Gastrocnemius medialis (tissue), 4 donors: ENCODE measurements around the gene CXCR5. TPM values are rescaled to one million over a fixed set of nuclear protein-coding genes. Genes with fewer than 3 reads are reported as not detected.
A peak's percentile ranks its signal among the peaks of the same experiment; 100 is the strongest.

Experiments
- ATAC-seq, 2 donors: fragments of 150-250 bp; one replicate each; pipeline ENCODE4 v1.9.1; 2016
- DNase-seq, 2 donors: peaks; one replicate each; pipeline ENCODE4 v3.0.0-alpha.2; 2019
- H3K27ac ChIP-seq, 4 donors: fragments of 200-600 bp; sonication (generic); 1 replicate in 1 of 4; 2 replicates in 3 of 4; pipeline ENCODE4 v1.5.1; 2016 to 2018; ENCODE audit warnings: mild to moderate bottlenecking in 2 of 4, moderate library complexity in 1 of 4
- H3K27me3 ChIP-seq, 3 donors: fragments of 200-600 bp; sonication (generic) in 2 of 3; 1 replicate in 1 of 3; 2 replicates in 2 of 3; pipeline versions ENCODE4 v1.5.1 to v1.6.0; 2016 to 2019; ENCODE audit warnings: mild to moderate bottlenecking in 1 of 3, moderate library complexity in 1 of 3
- H3K36me3 ChIP-seq, 2 donors: fragments of 200-600 bp; sonication (generic) in 1 of 2; one replicate each; pipeline ENCODE4 v1.5.1; 2017 to 2018
- H3K4me1 ChIP-seq, 2 donors: fragments of 200-600 bp; sonication (generic) in 1 of 2; one replicate each; pipeline ENCODE4 v1.5.1; 2016 to 2017; ENCODE audit warnings: mild to moderate bottlenecking in 2 of 2
- H3K4me3 ChIP-seq, 4 donors: fragments of 200-600 bp; sonication (generic) in 3 of 4; 1 replicate in 1 of 4; 2 replicates in 3 of 4; pipeline ENCODE4 v1.5.1; 2016 to 2019; ENCODE audit warnings: mild to moderate bottlenecking in 2 of 4
- H3K9me3 ChIP-seq, 3 donors: fragments of 200-600 bp; sonication (generic) in 2 of 3; 1 replicate in 1 of 3; 2 replicates in 2 of 3; pipeline ENCODE4 v1.5.1; 2016 to 2019
- CTCF ChIP-seq, 5 experiments: fragments of 450-650 bp in 3 of 5; fragments of 200-600 bp in 2 of 5; sonication (generic) in 2 of 5; IDR thresholded peaks in 4 of 5; conservative IDR thresholded peaks in 1 of 5; 1 replicate in 4 of 5; 2 replicates in 1 of 5; pipeline ENCODE4 v1.5.1; 2016 to 2019; ENCODE audit warnings: antibody characterized with exemption in 5 of 5, mild to moderate bottlenecking in 3 of 5, moderate library complexity in 3 of 5
- POLR2A ChIP-seq, 2 donors: fragments of 450-650 bp; IDR thresholded peaks; one replicate each; pipeline ENCODE4 v1.6.1; 2017; ENCODE audit warnings: antibody characterized with exemption in 2 of 2, mild to moderate bottlenecking in 2 of 2, moderate library complexity in 2 of 2
- in situ Hi-C, 4 donors: fragments of 200-750 bp; cut with MboI; loops; one replicate each; pipeline versions ENCODE4 v1.15.0 to v1.8.0; 2017; ENCODE audit warnings: low sequenced_read_pairs in 4 of 4
- intact Hi-C: fragments of 100-400 bp; cut with DNase I; formaldehyde crosslinking; loops from one replicate; pipeline ENCODE4 v1.15.1; 2023; ENCODE audit warnings: low total_unique reads
- total RNA-seq, 4 donors: library from RNA; depleted of rRNA; stranded (reverse); fragments of >200 nt; gene quantifications; one replicate each; pipeline versions ENCODE4 v1.1.0 to v1.2.3, GENCODE V29; 2016

CXCR5 gene
- total RNA-seq, 4 donors from 2014 or later: not detected

- in situ Hi-C loops: no loop called here
- peak; percentile 26 to 28 for ATAC-seq
- intact Hi-C loops: loop anchor here (1.0 kb wide), 1 partner anchor 13 kb away; no protein-coding TSS in a partner anchor
Observed at GRCh38 chr11:118910309-118911112, 26.8 kb downstream of the CXCR5 start.

GRCh38 chr11:118911113-118911879, 27.6 kb downstream of the CXCR5 start:
- Histone ChIP-seq H3K27me3 (no peaks in the 10 kb centered on the region), H3K36me3 (peaks cover 0 to 11% of the 10 kb centered on the region in 2 donors), H3K27ac (peak overlapping the region; percentile 89 to 100 (median 96)), H3K4me3 (peak overlapping the region; percentile 41 to 59 (median 50)), H3K9me3 (no peaks in the 10 kb centered on the region), H3K4me1 (peaks cover 92 to 93% of the 10 kb centered on the region in 2 donors)
- TF ChIP-seq POLR2A (IDR thresholded peaks at IDR 0.05) (no peak), CTCF (IDR thresholded peaks at IDR 0.05 in 4 of 5, conservative IDR thresholded peaks at IDR 0.05 in 1 of 5) (no peak)
- intact Hi-C loops (loop anchor here (1.0 kb wide), 1 partner anchor 12 kb away; no protein-coding TSS in a partner anchor), in situ Hi-C loops (no loop called here)
- DNase-seq: no peak
- ATAC-seq: no peak

More at GRCh38 chr11:118910309-118911112, 26.8 kb downstream of the CXCR5 start:
- Histone ChIP-seq H3K36me3 (peaks cover 0 to 11% of the 10 kb centered on the region in 2 donors), H3K9me3 (no peaks in the 10 kb centered on the region), H3K4me1 (peaks cover 84 to 85% of the 10 kb centered on the region in 2 donors), H3K4me3 (peak overlapping the region; percentile 41 to 59 (median 50)), H3K27me3 (no peaks in the 10 kb centered on the region), H3K27ac (peak overlapping the region; percentile 89 to 100 (median 96))
- TF ChIP-seq CTCF (IDR thresholded peaks at IDR 0.05 in 4 of 5, conservative IDR thresholded peaks at IDR 0.05 in 1 of 5) (no peak), POLR2A (IDR thresholded peaks at IDR 0.05) (peak; percentile 56 to 60)
- DNase-seq: peak; percentile 72 to 86

GRCh38 chr11:118911880-118912741, 28.4 kb downstream of the CXCR5 start:
- Histone ChIP-seq H3K4me3 (peak overlapping the region; percentile 10 to 59 (median 50)), H3K9me3 (no peaks in the 10 kb centered on the region), H3K36me3 (peaks cover 0 to 10% of the 10 kb centered on the region in 2 donors), H3K27me3 (no peaks in the 10 kb centered on the region), H3K27ac (peak overlapping the region; percentile 89 to 100 (median 96)), H3K4me1 (peaks cover 96 to 97% of the 10 kb centered on the region in 2 donors)
- ATAC-seq (peak; percentile 27 to 31), DNase-seq (peak; percentile 67 to 86)
- in situ Hi-C loops: no loop called here
- TF ChIP-seq CTCF (IDR thresholded peaks at IDR 0.05 in 4 of 5, conservative IDR thresholded peaks at IDR 0.05 in 1 of 5) (no peak), POLR2A (IDR thresholded peaks at IDR 0.05) (peak; percentile 42 to 60)
- intact Hi-C loops: loop anchor here (1.0 kb wide), 1 partner anchor 11 kb away; no protein-coding TSS in a partner anchor

GRCh38 chr11:118912742-118913410, 29.2 kb downstream of the CXCR5 start:
- Histone ChIP-seq H3K27me3 (no peaks in the 10 kb centered on the region), H3K36me3 (peaks cover 0 to 2% of the 10 kb centered on the region in 2 donors), H3K4me1 (peaks cover 96 to 98% of the 10 kb centered on the region in 2 donors), H3K9me3 (no peaks in the 10 kb centered on the region), H3K4me3 (peak overlapping the region in 3 of 4 donors; percentile 12 to 59 (median 56)), H3K27ac (peak overlapping the region; percentile 89 to 100 (median 96))
- intact Hi-C loops: no loop called here
- TF ChIP-seq CTCF (IDR thresholded peaks at IDR 0.05 in 4 of 5, conservative IDR thresholded peaks at IDR 0.05 in 1 of 5) (no peak), POLR2A (IDR thresholded peaks at IDR 0.05) (no peak)
- no peak for ATAC-seq
- in situ Hi-C loops: no loop called here
- no peak for DNase-seq
